ENCODE data around the gene ADORA2A.

ADORA2A gene

GRCh38 chr22:24431309-24432034 lies 4.1 kb downstream of the ADORA2A start:
- H3K27ac ChIP-seq, result no peak overlapping the region
- no peak for TF ChIP-seq CTCF (conservative IDR thresholded peaks at IDR 0.05)

GRCh38 chr22:24432059-24432853 lies 4.9 kb downstream of the ADORA2A start:
- no peak overlapping the region for H3K27ac ChIP-seq
- no peak for TF ChIP-seq CTCF (conservative IDR thresholded peaks at IDR 0.05)

GRCh38 chr22:24433001-24433827 lies 5.8 kb downstream of the ADORA2A start:
- no peak for TF ChIP-seq CTCF (conservative IDR thresholded peaks at IDR 0.05)
- H3K27ac ChIP-seq, result no peak overlapping the region

DNA sequence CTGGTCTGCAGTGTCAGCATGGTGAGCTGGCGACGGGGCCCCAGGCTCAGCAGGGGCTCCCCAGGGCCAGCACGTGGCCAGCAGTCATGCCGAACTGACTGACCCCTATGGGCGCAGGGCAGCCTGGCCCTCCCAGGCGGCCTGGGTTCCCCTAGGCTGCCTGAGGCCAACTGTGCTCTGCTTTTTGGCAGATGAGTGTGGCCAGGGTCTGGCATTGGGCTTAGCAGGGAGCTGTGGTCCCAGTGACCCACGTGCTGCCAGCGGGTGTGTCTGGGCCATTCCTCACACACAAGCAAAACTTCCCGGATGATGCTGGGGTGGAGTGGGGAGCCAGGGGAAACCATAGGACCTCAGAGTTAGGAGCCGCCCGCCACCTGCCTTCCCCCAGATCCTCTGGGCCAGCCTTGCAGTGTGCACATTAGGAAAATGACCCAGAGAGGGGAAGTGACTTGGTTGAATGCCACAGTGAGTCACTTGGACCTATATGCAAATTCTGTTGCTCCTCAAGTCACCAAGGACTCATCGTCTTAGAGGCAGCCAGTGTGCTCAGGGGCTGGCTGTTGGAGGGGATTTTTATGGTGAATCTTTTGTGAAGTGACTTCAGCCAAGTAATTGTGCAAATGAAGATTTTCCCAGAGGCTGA lies 6.5 kb downstream of the ADORA2A start:
- no peak overlapping the region for H3K27ac ChIP-seq

GRCh38 chr22:24434471-24435322 lies 7.3 kb downstream of the ADORA2A start:
- H3K27ac ChIP-seq, result no peak overlapping the region
- TF ChIP-seq CTCF (conservative IDR thresholded peaks at IDR 0.05), result no peak

More for the DNA sequence above, 6.5 kb downstream of the ADORA2A start:
- TF ChIP-seq CTCF (conservative IDR thresholded peaks at IDR 0.05), result no peak

- no peak for TF ChIP-seq CTCF (conservative IDR thresholded peaks at IDR 0.05)
- no peak overlapping the region for H3K27ac ChIP-seq
These were observed 7.9 kb downstream of the ADORA2A start for GRCh38 chr22:24435323-24435645.

Data from VCaP (cell line).